Activated CD4-positive, alpha-beta T cell treated with anti-CD3 and anti-CD28 coated beads for 1 hour (primary cell): Measurements from ENCODE around the gene BIN2.
"Not testable (repeated sequence)": the region's sequence is repeated elsewhere in the genome, so short reads cannot be mapped to it uniquely, and the experiment has no call there.

ENCODE experiments used
- DNase-seq: peaks from one replicate; pipeline ENCODE4 v3.0.0-alpha.2; 2020

Gene BIN2

DNA sequence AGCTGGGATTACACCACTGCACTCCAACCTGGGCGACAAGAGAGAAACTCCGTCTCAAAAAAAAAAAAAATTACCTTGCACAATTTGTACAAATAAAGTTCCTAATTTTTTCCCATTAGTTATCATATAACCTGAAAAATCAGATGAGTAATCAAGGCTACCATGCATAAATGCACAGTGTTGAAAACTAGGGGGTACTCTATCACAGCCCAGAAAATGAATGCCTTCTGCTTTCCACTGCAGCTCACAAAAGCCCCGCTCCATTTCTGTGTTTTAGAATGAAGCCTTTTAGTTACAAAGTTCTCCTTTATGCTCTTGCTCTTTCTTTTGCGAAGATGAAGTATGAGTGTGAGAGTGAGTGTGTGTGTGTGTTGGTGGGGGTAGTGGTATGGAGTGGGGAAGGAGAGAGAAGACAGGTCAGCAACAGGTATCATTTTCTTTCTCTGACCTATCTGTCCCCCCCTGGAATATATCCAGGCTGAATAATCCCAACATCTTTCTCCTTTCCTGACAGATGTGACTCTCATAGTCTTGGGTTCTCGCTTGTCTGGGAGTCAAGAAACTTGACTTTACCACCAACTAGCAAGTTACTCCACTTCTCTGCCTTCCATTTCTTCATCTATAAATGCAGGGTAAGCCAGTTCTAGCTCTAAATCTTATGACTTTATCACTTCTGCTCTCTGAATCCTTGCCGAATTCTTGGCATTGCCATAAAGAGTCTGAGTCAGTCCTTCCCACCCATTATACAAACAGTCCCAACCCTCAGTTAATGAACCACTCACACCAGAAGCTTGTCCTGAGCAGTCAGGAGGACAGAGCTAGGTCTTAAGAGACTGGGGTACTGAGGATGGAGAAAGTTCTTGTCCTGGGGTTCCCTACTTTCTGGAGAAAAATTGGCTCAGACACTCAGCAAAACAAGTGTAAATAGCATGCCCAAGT lies 16.1 kb downstream of the BIN2 start:
- no peak for DNase-seq

DNA sequence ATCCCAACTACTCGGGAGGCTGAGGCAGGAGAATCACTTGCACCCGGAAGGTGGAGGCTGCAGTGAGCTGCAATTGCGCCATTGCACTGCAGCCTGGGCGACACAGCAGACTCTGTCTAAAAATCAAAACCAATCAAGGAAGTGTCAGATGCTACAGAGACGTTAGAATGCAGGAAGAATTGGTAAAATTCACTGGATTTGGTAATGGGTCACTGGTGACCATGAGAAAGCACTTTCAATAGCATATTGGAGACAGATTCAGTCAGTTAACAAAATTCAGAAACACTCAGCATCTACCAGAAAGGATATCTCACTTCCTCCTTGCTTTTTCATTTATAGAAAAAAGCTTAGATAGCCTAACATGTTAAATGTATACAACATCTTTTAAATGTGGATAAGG lies 17.5 kb downstream of the BIN2 start:
- DNase-seq = no peak

DNA sequence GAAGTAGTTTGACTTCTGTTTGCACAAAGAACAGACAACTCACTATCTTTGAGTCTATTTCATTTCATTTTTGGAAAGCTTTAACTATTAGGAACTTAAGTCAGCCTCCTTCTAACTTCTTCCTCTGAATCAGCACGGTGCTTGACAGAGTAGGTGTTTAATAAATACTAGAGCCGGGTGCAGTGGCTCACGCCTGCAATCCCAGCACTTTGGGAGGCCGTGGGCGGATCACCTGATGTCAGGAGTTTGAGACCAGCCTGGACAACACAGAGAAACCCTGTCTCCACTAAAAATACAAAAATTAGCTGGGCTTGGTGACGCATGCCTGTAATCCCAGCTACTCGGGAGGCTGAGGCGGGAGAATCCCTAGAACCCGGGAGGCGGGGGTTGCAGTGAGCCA lies 23.2 kb downstream of the BIN2 start:
- not testable (repeated sequence) for DNase-seq

GRCh38 chr12:51295651-51296050 lies 28.3 kb downstream of the BIN2 start:
- DNase-seq = no peak

- DNase-seq = not testable (repeated sequence)
Observed at GRCh38 chr12:51294097-51294496, 29.9 kb downstream of the BIN2 start.

DNA sequence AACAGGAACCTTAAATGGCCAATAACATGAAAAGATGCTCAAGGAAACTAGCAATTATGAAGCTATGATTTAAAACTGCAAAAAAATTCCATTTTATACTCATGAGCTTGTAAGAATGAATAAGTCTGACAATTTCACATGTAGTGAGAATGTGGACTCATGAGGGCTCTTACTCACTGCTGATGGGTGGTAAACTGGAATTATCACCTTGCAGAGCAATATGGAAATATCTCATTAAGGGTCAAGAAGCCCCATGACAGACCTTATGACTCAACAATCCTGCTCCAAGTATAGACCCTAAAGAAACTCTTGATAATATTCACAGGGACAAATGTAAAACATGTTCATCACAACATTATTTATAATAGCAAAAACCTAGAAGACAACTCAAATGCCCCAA lies 30.3 kb downstream of the BIN2 start:
- DNase-seq = no peak

- DNase-seq = not testable (repeated sequence)
Observed at GRCh38 chr12:51291603-51292513, 32.1 kb downstream of the BIN2 start.

GRCh38 chr12:51285843-51286242 lies 38.1 kb downstream of the BIN2 start:
- DNase-seq = no peak

DNA sequence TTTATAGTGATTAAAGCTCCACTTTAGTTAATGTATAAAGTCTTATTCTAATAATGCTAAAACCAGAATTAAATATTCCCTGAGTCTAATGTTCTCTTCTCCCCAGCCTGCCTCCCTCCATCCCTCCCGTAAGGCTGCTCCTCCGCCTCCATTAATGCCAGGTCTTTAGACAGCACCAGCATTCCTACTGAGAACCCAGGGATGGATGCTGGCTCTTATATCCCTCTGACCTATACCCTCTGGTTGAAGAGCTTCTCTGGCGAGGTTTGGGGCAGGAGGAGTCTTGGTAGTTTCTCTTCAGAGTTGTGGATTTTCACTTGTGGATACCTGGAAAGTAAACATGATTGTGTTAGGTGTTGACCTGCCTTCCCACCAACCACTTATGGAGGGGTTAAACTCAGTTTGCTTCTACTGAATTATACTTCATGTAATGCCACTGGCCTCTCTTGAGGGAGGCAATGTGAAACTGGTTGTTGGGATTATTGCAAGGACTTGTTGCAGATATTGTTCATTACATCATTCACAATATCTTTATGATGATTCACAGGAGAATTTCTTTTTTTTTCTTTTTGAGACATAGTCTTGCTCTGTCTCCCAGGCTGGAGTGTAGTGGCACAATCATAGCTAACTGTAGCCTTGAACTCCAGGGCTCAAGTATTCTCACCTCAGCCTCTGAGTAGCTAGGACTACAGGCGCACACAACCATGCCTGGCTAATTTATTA lies 42.6 kb downstream of the BIN2 start:
- no peak for DNase-seq

GRCh38 chr12:51275088-51275487 lies 48.9 kb downstream of the BIN2 start:
- DNase-seq = no peak

DNA sequence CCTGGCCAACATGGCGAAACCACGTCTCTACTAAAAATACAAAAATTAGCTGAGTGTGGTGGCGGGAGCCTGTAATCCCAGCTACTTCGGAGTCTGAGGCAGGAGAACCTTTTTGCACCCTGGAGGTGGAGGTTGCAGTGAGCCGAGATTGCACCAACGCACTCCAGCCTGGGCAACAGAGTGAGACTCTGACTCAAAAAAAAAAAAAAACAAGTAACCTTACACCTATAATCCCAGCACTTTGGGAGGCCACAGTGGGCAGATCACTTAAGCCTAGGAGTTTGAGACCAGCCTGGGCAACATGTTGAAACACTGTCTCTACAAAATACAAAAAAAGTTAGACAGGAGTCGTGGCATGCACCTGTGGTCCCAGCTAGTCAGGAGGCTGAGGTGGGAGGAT lies 51.2 kb downstream of the BIN2 start:
- not testable (repeated sequence) for DNase-seq

- no peak for DNase-seq
Observed at GRCh38 chr12:51270951-51271518, 52.9 kb downstream of the BIN2 start.

DNA sequence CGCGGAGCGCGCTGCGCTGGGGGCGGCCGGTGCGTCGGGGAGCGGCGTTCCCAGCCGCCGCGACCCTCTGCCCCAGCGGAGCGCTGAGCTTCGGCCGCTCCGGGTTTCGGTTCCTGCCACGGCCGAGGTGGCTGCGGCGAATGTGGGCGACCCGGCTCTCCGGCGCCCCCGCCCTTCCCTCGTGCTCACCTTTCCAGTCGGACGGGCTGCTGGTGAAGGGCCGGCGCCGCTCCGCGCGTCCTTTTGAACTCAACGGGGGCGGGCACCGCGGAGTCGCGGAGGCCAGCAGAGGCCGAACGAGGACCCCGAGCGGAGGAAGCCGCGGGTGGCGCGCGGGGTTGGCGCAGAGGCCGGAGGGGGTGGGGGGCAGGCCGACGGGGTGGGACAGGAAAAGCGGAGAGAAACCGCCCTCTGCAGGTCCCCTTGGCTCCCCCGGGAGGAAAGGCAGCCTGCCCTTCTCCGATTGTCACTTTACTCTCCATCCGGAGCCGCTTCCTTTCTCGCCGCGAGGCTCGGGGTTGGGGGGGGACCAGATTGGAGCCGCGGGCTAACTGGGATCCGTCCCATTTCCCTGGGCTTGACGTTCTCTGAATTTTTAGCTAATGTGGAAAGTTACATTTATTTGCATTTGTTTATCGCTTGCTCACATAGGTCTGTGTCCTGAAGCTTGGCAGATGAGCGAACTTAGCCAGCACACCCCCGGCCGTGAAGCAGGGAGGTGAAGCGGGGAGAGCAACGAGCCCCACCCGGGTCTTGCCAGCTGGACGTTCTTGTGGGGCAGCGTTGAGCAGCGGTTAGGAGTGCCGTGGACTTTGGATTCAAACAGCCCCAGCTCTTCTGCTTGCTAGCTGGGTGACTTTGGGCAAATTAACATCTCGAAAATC lies 53.7 kb downstream of the BIN2 start, which contains the start of gene SMAGP:
Gene SMAGP (minus strand): TSS at position 349 of the 884 bp plus-strand sequence. CDS start 1,137 bp downstream, outside the sequence.
- DNase-seq = peak; percentile 15

DNA sequence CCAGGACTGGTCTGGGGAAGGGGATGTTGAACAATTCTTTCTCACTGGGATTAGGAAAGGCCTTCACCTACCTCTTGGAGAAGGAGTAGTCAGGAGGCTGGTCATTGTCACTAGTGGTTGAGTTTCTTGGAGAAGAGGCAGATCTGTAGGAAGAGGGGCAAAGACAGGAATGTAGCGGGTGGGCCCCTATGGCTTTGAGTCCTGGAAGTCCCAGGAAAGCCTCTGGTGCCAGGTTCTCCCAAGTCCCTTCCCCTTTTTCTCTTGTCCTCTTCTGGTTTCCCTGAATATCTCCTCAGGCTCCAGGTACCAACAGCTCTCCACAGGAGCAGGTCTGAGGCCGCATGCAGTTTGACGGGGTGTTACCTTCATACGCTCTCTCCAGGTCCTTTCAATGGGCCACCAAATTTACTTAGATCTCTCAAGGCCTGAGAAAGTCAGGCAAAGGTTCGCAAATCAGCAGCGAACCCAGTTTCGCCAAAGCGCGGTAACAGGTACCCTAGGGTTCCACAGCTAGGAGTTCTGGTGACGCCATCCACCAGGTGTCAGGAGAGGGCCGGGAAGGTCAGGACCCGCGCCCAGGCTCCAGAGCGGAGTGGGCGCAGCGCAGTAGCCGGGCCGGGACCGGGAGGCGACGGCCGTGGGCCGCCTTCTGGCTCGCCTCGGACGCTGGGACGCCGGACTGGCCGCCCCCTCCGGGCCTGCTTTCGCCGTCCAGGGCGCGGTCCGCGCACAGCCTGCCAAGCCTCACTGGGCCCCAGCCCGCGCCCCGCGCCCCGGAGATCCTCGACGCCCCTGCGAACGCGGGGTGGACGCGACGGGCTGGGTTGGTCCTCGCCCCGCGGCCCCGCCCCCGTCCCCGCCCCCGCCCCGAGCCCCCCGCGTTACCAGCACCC lies 54.6 kb downstream of the BIN2 start:
- DNase-seq = peak; percentile 50

DNA sequence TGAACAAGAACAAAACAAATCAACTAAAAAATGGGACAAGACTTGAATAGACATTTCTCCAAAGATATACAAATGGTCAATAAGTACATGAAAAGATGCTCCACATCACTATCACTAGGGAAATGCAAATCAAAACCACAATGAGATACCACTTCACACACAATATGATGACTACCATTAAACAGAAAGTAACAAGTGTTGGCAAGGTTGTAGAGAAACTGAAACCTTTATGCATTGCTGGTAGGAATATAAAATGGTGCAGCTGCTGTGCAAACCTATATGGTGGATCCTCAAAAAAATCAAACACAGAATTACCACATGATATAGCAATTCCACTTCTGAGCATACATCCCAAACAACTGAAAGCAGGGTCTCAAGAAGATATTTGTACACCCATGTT lies 59.0 kb downstream of the BIN2 start:
- DNase-seq = no peak

- DNase-seq = no peak
Observed at GRCh38 chr12:51264297-51264696, 59.7 kb downstream of the BIN2 start.

DNA sequence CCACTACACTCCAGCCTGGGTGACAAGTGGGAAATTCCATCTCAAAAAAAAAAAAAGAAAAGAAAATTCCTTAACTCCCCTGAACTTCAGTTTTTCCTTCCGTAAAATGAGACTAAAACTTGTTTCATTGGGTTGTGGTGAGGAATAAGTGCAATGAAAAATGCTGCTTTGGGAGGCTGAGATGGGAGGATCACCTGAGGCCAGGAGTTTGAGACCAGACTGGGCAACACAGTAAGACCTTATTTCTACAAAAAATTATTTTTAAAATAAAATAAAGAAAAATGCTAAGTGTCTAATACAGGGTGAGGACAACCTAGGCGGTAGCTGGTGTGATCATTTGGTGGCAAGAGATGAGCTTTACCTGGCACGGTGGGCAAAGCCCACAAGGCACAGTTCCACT lies 60.6 kb downstream of the BIN2 start:
- no peak for DNase-seq

- DNase-seq = peak; percentile 23
Observed at GRCh38 chr12:51262758-51263177, 61.2 kb downstream of the BIN2 start.

- DNase-seq = not testable (repeated sequence)
Observed at GRCh38 chr12:51259600-51259999, 64.4 kb downstream of the BIN2 start.

DNA sequence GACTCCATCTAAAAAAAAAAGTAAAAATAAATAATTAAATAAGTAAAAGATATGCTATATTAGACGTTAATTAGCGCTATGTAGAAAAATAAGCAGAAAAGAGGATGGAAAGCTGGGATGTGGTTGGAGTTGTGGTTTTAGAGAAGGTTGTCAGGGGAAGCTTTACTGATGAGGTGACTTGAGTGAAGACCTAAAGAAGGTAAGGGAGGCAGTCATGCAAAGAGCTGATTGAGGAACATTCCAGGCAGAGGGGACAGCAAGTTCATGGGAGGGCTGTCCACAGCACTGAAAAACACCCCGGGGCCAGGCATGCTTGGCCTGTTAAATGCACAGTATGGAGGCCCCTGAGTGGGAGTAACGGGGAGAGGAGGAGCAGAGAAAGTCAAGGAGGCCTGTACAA lies 69.4 kb downstream of the BIN2 start:
- DNase-seq = no peak
